ENCODE measurements around the gene ULBP2.

ULBP2 gene

GRCh38 chr6:149983145-149983544 lies 41.3 kb downstream of the ULBP2 start:
- Histone ChIP-seq H4K20me1 (ENCODE audit: insufficient read depth) (no peaks in the 10 kb centered on the region), H3K9ac (no peak overlapping the region), H3K36me3 (ENCODE audit: insufficient read depth) (no peaks in the 10 kb centered on the region), H3K27ac (no peak overlapping the region), H3K27me3 (ENCODE audit: insufficient read depth, low read depth) (no peaks in the 10 kb centered on the region; the same call in 1 of the 2 replicates), H3K4me1 (ENCODE audit: low read depth, poor library complexity, severe bottlenecking) (no peaks in the 10 kb centered on the region), H2AFZ (ENCODE audit: low read depth) (no peak overlapping the region), H3K4me2 (no peak overlapping the region), H3K4me3 (IDR thresholded peaks at IDR 0.05; ENCODE audit: insufficient read depth, low read depth, low read length) (no peak overlapping the region), H3K79me2 (ENCODE audit: insufficient read depth, low read depth) (no peaks in the 10 kb centered on the region)
- TF ChIP-seq CTCF (conservative IDR thresholded peaks at IDR 0.05; ENCODE audit: low read depth, low read length), result no peak

- H4K20me1 ChIP-seq (ENCODE audit: insufficient read depth), result no peaks in the 10 kb centered on the region
- no peak overlapping the region for H3K27ac ChIP-seq
- H3K9ac ChIP-seq, result no peak overlapping the region
- H2AFZ ChIP-seq (ENCODE audit: low read depth), result no peak overlapping the region
- no peak overlapping the region for H3K4me2 ChIP-seq
- no peaks in the 10 kb centered on the region for H3K79me2 ChIP-seq (ENCODE audit: insufficient read depth, low read depth)
- peaks cover 9% of the 10 kb centered on the region; the same call in 1 of the 2 replicates for H3K27me3 ChIP-seq (ENCODE audit: insufficient read depth, low read depth)
- H3K4me3 ChIP-seq (IDR thresholded peaks at IDR 0.05; ENCODE audit: insufficient read depth, low read depth, low read length), result no peak overlapping the region
- no peak for TF ChIP-seq CTCF (conservative IDR thresholded peaks at IDR 0.05; ENCODE audit: low read depth, low read length)
- no peaks in the 10 kb centered on the region for H3K36me3 ChIP-seq (ENCODE audit: insufficient read depth)
- H3K4me1 ChIP-seq (ENCODE audit: low read depth, poor library complexity, severe bottlenecking), result no peaks in the 10 kb centered on the region
These were observed 43.0 kb downstream of the ULBP2 start for GRCh38 chr6:149984773-149985172.

- H3K27ac ChIP-seq, result no peak overlapping the region
- H3K4me3 ChIP-seq (IDR thresholded peaks at IDR 0.05; ENCODE audit: insufficient read depth, low read depth, low read length), result no peak overlapping the region
- H2AFZ ChIP-seq (ENCODE audit: low read depth), result no peak overlapping the region
- no peak overlapping the region for H3K9ac ChIP-seq
- H3K36me3 ChIP-seq (ENCODE audit: insufficient read depth), result no peaks in the 10 kb centered on the region
- H4K20me1 ChIP-seq (ENCODE audit: insufficient read depth), result no peaks in the 10 kb centered on the region
- H3K4me2 ChIP-seq, result no peak overlapping the region
- H3K4me1 ChIP-seq (ENCODE audit: low read depth, poor library complexity, severe bottlenecking), result no peaks in the 10 kb centered on the region
- peaks cover 16% of the 10 kb centered on the region for H3K27me3 ChIP-seq (ENCODE audit: insufficient read depth, low read depth)
- no peak for TF ChIP-seq CTCF (conservative IDR thresholded peaks at IDR 0.05; ENCODE audit: low read depth, low read length)
- H3K79me2 ChIP-seq (ENCODE audit: insufficient read depth, low read depth), result no peaks in the 10 kb centered on the region
These were observed 43.7 kb downstream of the ULBP2 start for GRCh38 chr6:149985481-149985937.

GRCh38 chr6:149987602-149988107 lies 45.8 kb downstream of the ULBP2 start:
- Histone ChIP-seq H3K36me3 (ENCODE audit: insufficient read depth) (no peaks in the 10 kb centered on the region), H3K9ac (no peak overlapping the region), H3K27ac (no peak overlapping the region), H3K4me2 (no peak overlapping the region), H3K4me3 (IDR thresholded peaks at IDR 0.05; ENCODE audit: insufficient read depth, low read depth, low read length) (no peak overlapping the region), H3K4me1 (ENCODE audit: low read depth, poor library complexity, severe bottlenecking) (no peaks in the 10 kb centered on the region), H4K20me1 (ENCODE audit: insufficient read depth) (no peaks in the 10 kb centered on the region), H3K79me2 (ENCODE audit: insufficient read depth, low read depth) (no peaks in the 10 kb centered on the region), H2AFZ (ENCODE audit: low read depth) (no peak overlapping the region), H3K27me3 (ENCODE audit: insufficient read depth, low read depth) (peaks cover 28% of the 10 kb centered on the region)
- TF ChIP-seq CTCF (conservative IDR thresholded peaks at IDR 0.05; ENCODE audit: low read depth, low read length), result no peak

Data from KMS-11 (cell line).